Gastroesophageal sphincter (tissue), 4 donors: ENCODE results near the gene CR1. TPM values are rescaled to one million over a fixed set of nuclear protein-coding genes. Genes with fewer than 3 reads are reported as not detected.

Experiments used
- ATAC-seq: fragments of 150-250 bp; one replicate; pipeline ENCODE4 v1.9.1; 2016; ENCODE audit warnings: mild to moderate bottlenecking, moderate library complexity
- H3K27ac ChIP-seq, 4 donors: fragments of 200-600 bp; sonication (generic) in 3 of 4; 1 replicate in 3 of 4; 2 replicates in 1 of 4; pipeline ENCODE4 v1.5.1; 2016 to 2019
- H3K27me3 ChIP-seq: fragments of 200-600 bp; sonication (generic); one replicate; pipeline ENCODE4 v1.5.1; 2019
- H3K36me3 ChIP-seq, 2 donors: fragments of 200-600 bp; sonication (generic); one replicate each; pipeline ENCODE4 v1.5.1; 2019; ENCODE audit warnings: control low read depth in 1 of 2
- H3K4me1 ChIP-seq, 3 donors: fragments of 200-600 bp; sonication (generic); 1 replicate in 2 of 3; 2 replicates in 1 of 3; pipeline ENCODE4 v1.5.1; 2016 to 2019; ENCODE audit warnings: control low read depth in 2 of 3
- H3K4me3 ChIP-seq, 2 donors: fragments of 200-600 bp; sonication (generic); one replicate each; pipeline ENCODE4 v1.5.1; 2019; ENCODE audit warnings: mild to moderate bottlenecking in 1 of 2, moderate library complexity in 1 of 2
- H3K9me3 ChIP-seq, 3 donors: fragments of 200-600 bp; sonication (generic); one replicate each; pipeline ENCODE4 v1.5.1; 2017 to 2019; ENCODE audit warnings: control low read depth in 2 of 3
- CTCF ChIP-seq, 4 experiments: fragments of 200-600 bp in 2 of 4; fragments of 450-650 bp in 2 of 4; sonication (generic) in 1 of 4; IDR thresholded peaks; one replicate each; pipeline ENCODE4 v1.5.1; 2017 to 2019; ENCODE audit warnings: antibody characterized with exemption in 4 of 4, mild to moderate bottlenecking in 2 of 4, moderate library complexity in 2 of 4
- EP300 ChIP-seq: sonication (generic); formaldehyde crosslinking; IDR thresholded peaks from one replicate; pipeline ENCODE4 v1.6.1; 2017; ENCODE audit warnings: antibody characterized with exemption, mild to moderate bottlenecking
- POLR2A ChIP-seq, 2 donors: fragments of 450-650 bp; IDR thresholded peaks; one replicate each; pipeline ENCODE4 v1.6.1; 2017; ENCODE audit warnings: antibody characterized with exemption in 2 of 2, mild to moderate bottlenecking in 2 of 2, moderate library complexity in 1 of 2
- POLR2AphosphoS5 ChIP-seq: sonication (generic); formaldehyde crosslinking; IDR thresholded peaks from one replicate; pipeline ENCODE4 v1.6.1; 2017; ENCODE audit warnings: antibody characterized with exemption
- WGBS, 2 donors: methylation state at CpG; one replicate each; pipeline ENCODE4 v1.1.5; 2018; ENCODE audit warnings: low coverage in 1 of 2; 5-methylcytosine and 5-hydroxymethylcytosine counted together
- total RNA-seq, 4 donors: library from RNA; depleted of rRNA; stranded (reverse); fragments of >200 nt; gene quantifications; one replicate each; pipeline ENCODE4 v1.1.0, GENCODE V29; 2016

Gene CR1
- total RNA-seq, 4 donors from 2014 or later = 1.1 to 15.9 (median 4.3) TPM

- no peaks in the 10 kb centered on the region for H3K36me3 ChIP-seq
- TF ChIP-seq EP300 (no peak), CTCF (IDR thresholded peaks at IDR 0.05) (no peak), POLR2A (IDR thresholded peaks at IDR 0.05) (no peak), POLR2AphosphoS5 (no peak)
- peaks cover 27% of the 10 kb centered on the region for H3K27me3 ChIP-seq
- H3K9me3 ChIP-seq = no peaks in the 10 kb centered on the region
- no peak for ATAC-seq
- 78 to 86% methylated on average over 3 of the region's 3 CpGs for WGBS, 2 donors
- H3K4me1 ChIP-seq = no peaks in the 10 kb centered on the region
- H3K4me3 ChIP-seq = no peak overlapping the region
- H3K27ac ChIP-seq = no peak overlapping the region
These were observed 32.4 kb upstream of the CR1 start for GRCh38 chr1:207463571-207463970.

DNA sequence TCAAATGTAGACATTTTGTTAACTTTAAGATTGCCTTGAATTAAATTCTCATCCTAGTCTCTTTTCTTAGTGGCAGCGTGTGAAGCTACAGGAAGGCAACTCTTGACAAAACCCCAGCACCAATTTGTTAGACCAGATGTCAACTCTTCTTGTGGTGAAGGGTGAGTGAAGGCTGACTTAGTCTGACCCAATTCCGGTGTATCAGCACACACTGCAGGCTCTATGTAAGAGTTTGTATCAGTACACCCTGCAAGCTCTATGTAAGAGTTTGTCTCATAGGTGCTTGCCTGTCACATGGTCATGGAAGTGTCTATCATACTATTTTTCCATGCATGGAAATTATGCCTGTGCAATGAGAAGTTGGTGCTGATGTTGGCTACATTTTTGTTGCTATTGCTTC is 25.0 kb upstream of the CR1 start:
- TF ChIP-seq EP300 = no peak
- TF ChIP-seq POLR2A (IDR thresholded peaks at IDR 0.05) = no peak
- no peak for TF ChIP-seq POLR2AphosphoS5
- no peak for TF ChIP-seq CTCF (IDR thresholded peaks at IDR 0.05)
- Histone ChIP-seq H3K27ac (no peak overlapping the region), H3K27me3 (peaks cover 30% of the 10 kb centered on the region), H3K4me1 (no peaks in the 10 kb centered on the region), H3K9me3 (no peaks in the 10 kb centered on the region), H3K36me3 (no peaks in the 10 kb centered on the region), H3K4me3 (no peak overlapping the region)
- no peak for ATAC-seq
- 80 to 100% methylated on average over 1 to 2 of the region's 2 CpGs for WGBS, 2 donors

DNA sequence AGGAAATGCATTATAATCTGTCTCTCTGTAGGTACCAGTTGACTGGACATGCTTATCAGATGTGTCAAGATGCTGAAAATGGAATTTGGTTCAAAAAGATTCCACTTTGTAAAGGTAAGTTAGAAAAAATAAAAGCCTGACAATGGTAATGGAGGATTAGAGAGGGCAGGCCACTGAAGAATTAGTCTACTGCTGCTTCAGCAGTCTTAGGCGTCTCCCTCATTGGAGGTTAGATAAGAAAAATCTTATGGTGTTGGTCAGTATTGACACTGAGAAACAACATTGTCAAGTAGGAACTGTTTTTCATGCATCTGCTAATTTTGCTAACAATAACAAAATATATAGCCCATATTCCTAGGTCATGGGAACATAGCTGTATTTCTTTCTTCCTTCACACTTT is 21.7 kb upstream of the CR1 start:
- H3K27ac ChIP-seq = no peak overlapping the region
- WGBS, 2 donors = 93 to 100% methylated on average over 1 of the region's 1 CpG
- H3K4me1 ChIP-seq = no peaks in the 10 kb centered on the region
- H3K27me3 ChIP-seq = peaks cover 18% of the 10 kb centered on the region
- no peak overlapping the region for H3K4me3 ChIP-seq
- no peaks in the 10 kb centered on the region for H3K9me3 ChIP-seq
- no peak for ATAC-seq
- H3K36me3 ChIP-seq = no peaks in the 10 kb centered on the region
- TF ChIP-seq POLR2AphosphoS5 = no peak
- no peak for TF ChIP-seq CTCF (IDR thresholded peaks at IDR 0.05)
- no peak for TF ChIP-seq EP300
- no peak for TF ChIP-seq POLR2A (IDR thresholded peaks at IDR 0.05)

GRCh38 chr1:207486198-207486597 is 9.8 kb upstream of the CR1 start:
- Histone ChIP-seq H3K27ac (no peak overlapping the region), H3K4me1 (no peaks in the 10 kb centered on the region), H3K9me3 (no peaks in the 10 kb centered on the region), H3K36me3 (no peaks in the 10 kb centered on the region), H3K4me3 (no peak overlapping the region), H3K27me3 (peaks cover 9% of the 10 kb centered on the region)
- WGBS, 2 donors = 74 to 92% methylated on average over 3 of the region's 3 CpGs
- ATAC-seq = no peak
- TF ChIP-seq EP300 (no peak), POLR2AphosphoS5 (no peak), POLR2A (IDR thresholded peaks at IDR 0.05) (no peak), CTCF (IDR thresholded peaks at IDR 0.05) (no peak)

DNA sequence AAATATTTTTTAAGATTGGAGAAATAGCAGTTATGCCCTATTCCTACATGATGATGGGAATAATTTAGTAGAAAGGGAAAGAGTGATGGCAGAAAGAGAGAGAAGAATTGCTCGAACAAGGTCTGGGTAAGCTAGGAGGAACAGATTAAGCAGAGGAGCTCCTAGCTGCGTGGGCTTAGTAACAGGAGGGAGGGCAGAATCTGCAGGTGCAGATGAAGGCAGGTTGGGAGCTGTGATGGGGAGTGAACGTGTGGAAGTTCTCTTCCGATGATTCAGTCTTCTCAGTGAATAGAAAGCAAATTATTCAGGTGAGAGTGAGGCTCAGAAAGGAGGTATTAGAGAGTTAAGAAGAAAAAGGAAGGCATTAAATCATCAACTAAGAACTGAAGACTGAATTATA is 8.3 kb upstream of the CR1 start:
- TF ChIP-seq EP300 = no peak
- TF ChIP-seq CTCF (IDR thresholded peaks at IDR 0.05) = no peak
- TF ChIP-seq POLR2AphosphoS5 = no peak
- no peak for TF ChIP-seq POLR2A (IDR thresholded peaks at IDR 0.05)
- no peak for ATAC-seq
- Histone ChIP-seq H3K27ac (no peak overlapping the region), H3K9me3 (no peaks in the 10 kb centered on the region), H3K27me3 (peaks cover 22% of the 10 kb centered on the region), H3K4me3 (no peak overlapping the region), H3K4me1 (no peaks in the 10 kb centered on the region), H3K36me3 (no peaks in the 10 kb centered on the region)
- whole genome bisulfite sequencing, 2 donors = 55 to 74% methylated on average over 3 to 4 of the region's 4 CpGs
